ENCODE data around the gene PRADC1. TPM values are rescaled to one million over a fixed set of nuclear protein-coding genes. Genes with fewer than 3 reads are reported as not detected.
A peak's percentile ranks its signal among the peaks of the same experiment; 100 is the strongest.

The PRADC1 gene
- total and polyA plus RNA-seq, 4 donors: 12.4 to 54.8 (median 20.9) TPM

DNA sequence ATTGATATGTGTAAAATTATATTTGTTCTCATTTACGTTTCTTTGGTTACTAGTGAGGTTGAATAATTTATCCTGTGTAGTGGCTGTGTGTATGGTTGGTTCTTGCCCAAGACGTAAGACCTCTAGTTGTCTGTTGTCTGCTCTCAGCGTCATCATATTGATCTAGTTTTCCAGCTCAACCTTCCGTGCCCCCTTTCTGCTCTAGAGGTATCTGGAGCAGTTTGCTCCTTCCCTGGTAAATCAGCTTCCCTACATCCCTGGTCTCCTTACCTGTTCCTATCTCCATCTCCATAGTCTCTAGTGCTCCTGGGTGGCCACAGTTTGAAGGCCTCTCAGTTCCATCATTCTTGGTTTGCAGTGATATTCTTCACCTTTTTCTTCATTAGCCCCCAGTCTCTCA lies 17.8 kb downstream of the PRADC1 start:
- DNase-seq (no peak), ATAC-seq (ENCODE audit: low FRiP score) (no peak)
- no peaks in the 10 kb centered on the region for H3K9me3 ChIP-seq (ENCODE audit: control insufficient read depth, low read length)
- no peaks in the 10 kb centered on the region for H3K36me3 ChIP-seq (ENCODE audit: control insufficient read depth in 1 of 2, insufficient read depth in 2 of 2, low read length in 1 of 2)
- H3K4me3 ChIP-seq (ENCODE audit: low read length in 2 of 2): no peak overlapping the region
- no peak overlapping the region for H3K27ac ChIP-seq (ENCODE audit: low read depth in 1 of 2, low read length in 2 of 2)
- intact Hi-C loops (cut with DNase I): no loop called here
- H3K27me3 ChIP-seq (ENCODE audit: control insufficient read depth in 1 of 2, insufficient read depth in 2 of 2, low read length in 1 of 2): no peaks in the 10 kb centered on the region
- WGBS, 2 donors: 65 to 72% methylated on average over 4 of the region's 4 CpGs
- H3K4me1 ChIP-seq (ENCODE audit: control insufficient read depth in 1 of 2, insufficient read depth in 2 of 2, low read length in 2 of 2): no peaks in the 10 kb centered on the region

DNA sequence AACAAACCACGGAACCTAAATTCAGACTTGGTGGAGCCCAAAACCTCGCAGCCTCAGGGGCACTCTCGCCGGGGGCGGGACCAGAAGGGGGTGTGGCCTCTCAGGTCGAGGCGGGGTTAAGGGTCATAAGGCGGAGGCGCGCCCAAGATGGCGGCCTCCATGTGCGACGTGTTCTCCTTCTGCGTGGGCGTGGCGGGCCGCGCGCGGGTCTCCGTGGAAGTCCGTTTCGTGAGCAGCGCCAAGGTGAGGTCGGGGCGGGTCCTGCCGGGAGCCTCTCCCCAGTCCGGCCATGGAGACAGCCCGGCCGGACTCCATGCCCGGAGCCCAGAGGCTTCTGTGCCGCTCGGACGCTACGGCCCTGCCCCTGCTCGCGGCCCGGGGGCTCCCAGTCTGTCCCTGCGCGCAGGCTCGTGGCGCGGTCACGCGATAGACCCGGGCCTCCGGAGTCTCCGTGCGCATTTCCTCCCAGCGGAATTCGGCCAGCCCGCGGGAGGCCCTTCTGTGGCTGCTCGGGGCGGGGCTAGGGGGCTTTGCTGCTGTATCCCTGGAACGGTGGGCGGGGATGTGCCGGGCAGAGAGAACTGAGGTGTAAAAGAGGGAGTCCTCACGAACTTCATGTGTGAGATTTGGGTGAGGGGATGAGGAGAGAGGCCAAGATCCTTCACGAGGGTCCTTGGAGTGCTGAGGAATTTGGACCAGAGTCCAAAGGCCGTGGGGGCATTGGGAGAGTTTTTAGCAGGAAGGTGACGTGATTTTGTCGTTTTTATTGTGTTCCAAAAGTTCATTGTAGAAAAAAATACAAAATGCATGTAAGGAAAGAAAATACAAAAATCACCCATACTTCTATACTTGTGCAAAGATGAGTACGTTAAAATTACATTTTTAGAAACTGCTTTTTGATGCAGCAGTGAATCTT lies 18.7 kb downstream of the PRADC1 start, which contains the start of gene SMYD5:
TSS of gene SMYD5 (plus strand) at position 126 of the 916 bp plus-strand sequence. CDS start at position 148, 22 bp downstream.
- DNase-seq: peak; percentile 92 to 96
- H3K9me3 ChIP-seq (ENCODE audit: control insufficient read depth, low read length): no peaks in the 10 kb centered on the region
- ATAC-seq (ENCODE audit: low FRiP score): peak; percentile 95
- no peaks in the 10 kb centered on the region for H3K4me1 ChIP-seq (ENCODE audit: control insufficient read depth in 1 of 2, insufficient read depth in 2 of 2, low read length in 2 of 2)
- WGBS, 2 donors: 0 to 1% methylated on average over 44 to 64 of the region's 64 CpGs
- H3K27ac ChIP-seq (ENCODE audit: low read depth in 1 of 2, low read length in 2 of 2): peak within 1 kb of the TSS in 1 of 2 donors; percentile 85
- no peaks in the 10 kb centered on the region for H3K27me3 ChIP-seq (ENCODE audit: control insufficient read depth in 1 of 2, insufficient read depth in 2 of 2, low read length in 1 of 2)
- intact Hi-C loops (cut with DNase I): loop anchor here (5.0 kb wide), 1 partner anchor 127 kb away; no protein-coding TSS in a partner anchor
- H3K36me3 ChIP-seq (ENCODE audit: control insufficient read depth in 1 of 2, insufficient read depth in 2 of 2, low read length in 1 of 2): no peaks in the 10 kb centered on the region
- H3K4me3 ChIP-seq (ENCODE audit: low read length in 2 of 2): peak within 1 kb of the TSS; percentile 50 to 60

DNA sequence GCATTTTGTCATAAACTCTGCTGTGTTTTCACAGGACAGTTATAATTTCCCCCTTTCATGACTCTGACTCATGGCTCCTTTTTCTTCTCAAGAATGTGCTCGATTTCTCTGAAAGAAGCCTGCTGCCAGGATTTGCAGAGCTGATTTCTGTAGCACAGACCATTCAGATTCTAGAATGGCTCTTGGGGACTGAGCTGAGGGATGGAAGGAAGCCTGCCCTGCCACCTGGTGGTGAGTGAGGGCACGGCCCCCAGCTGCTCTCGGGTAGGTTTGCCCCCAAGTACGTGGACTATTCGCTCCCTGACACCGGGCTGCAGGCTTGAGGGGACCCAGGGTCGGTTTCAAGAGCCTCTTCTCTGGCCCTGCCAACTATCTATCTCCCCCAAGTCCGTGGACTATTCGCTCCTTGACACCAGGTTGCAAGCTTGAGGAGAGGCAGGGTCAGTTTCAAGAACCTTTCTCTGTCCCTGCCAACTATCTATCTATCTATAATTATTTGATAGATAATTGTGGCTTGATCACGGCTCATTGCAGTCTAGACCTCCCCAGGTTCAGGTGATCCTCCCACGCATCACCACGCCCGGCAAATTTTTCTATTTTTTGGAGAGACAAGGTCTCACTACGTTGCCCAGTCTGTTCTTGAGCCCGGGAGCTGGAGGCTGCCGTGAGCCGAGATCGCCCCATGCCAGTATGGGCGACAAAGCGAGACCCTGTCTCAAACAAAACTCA lies 20.4 kb downstream of the PRADC1 start:
- WGBS, 2 donors: 45 to 50% methylated on average over 20 of the region's 20 CpGs
- peak; percentile 83 to 90 for DNase-seq
- intact Hi-C loops (cut with DNase I): loop anchor here (1.0 to 5.0 kb wide), 2 partner anchors 35 to 125 kb away; no protein-coding TSS in a partner anchor

DNA sequence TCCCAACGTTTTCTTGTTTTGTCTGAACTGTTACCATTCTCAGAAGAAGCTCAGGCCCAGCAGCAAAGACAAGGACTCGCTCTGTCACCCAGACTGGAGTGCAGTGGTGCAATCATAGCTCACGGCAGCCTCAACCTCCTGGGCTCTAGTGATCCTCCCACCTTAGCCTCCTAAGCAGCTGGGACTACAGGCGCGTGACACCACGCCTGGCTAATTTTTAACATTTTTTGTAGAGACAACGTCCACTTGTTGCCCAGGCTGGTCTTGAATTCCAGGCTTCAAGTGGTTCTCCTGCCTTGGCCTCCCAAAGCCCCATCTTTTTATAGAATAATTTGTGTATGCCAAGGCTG lies 21.0 kb downstream of the PRADC1 start:
- ATAC-seq (ENCODE audit: low FRiP score): no peak
- H3K27ac ChIP-seq (ENCODE audit: low read depth in 1 of 2, low read length in 2 of 2): peak overlapping the region; percentile 52 to 82
- WGBS, 2 donors: 26 to 29% methylated on average over 7 of the region's 7 CpGs
- no peaks in the 10 kb centered on the region for H3K27me3 ChIP-seq (ENCODE audit: control insufficient read depth in 1 of 2, insufficient read depth in 2 of 2, low read length in 1 of 2)
- DNase-seq: no peak
- no peaks in the 10 kb centered on the region for H3K9me3 ChIP-seq (ENCODE audit: control insufficient read depth, low read length)
- no peaks in the 10 kb centered on the region for H3K36me3 ChIP-seq (ENCODE audit: control insufficient read depth in 1 of 2, insufficient read depth in 2 of 2, low read length in 1 of 2)
- intact Hi-C loops (cut with DNase I): loop anchor here (1.0 to 5.0 kb wide), 2 partner anchors 35 to 125 kb away; no protein-coding TSS in a partner anchor
- H3K4me3 ChIP-seq (ENCODE audit: low read length in 2 of 2): no peak overlapping the region
- no peaks in the 10 kb centered on the region for H3K4me1 ChIP-seq (ENCODE audit: control insufficient read depth in 1 of 2, insufficient read depth in 2 of 2, low read length in 2 of 2)

More for the DNA sequence above, 20.4 kb downstream of the PRADC1 start:
- Histone ChIP-seq H3K4me1 (ENCODE audit: control insufficient read depth in 1 of 2, insufficient read depth in 2 of 2, low read length in 2 of 2) (no peaks in the 10 kb centered on the region), H3K9me3 (ENCODE audit: control insufficient read depth, low read length) (no peaks in the 10 kb centered on the region), H3K4me3 (ENCODE audit: low read length in 2 of 2) (no peak overlapping the region), H3K36me3 (ENCODE audit: control insufficient read depth in 1 of 2, insufficient read depth in 2 of 2, low read length in 1 of 2) (no peaks in the 10 kb centered on the region), H3K27me3 (ENCODE audit: control insufficient read depth in 1 of 2, insufficient read depth in 2 of 2, low read length in 1 of 2) (no peaks in the 10 kb centered on the region), H3K27ac (ENCODE audit: low read depth in 1 of 2, low read length in 2 of 2) (peak overlapping the region; percentile 38 to 85)
- peak; percentile 90 for ATAC-seq (ENCODE audit: low FRiP score)

DNA sequence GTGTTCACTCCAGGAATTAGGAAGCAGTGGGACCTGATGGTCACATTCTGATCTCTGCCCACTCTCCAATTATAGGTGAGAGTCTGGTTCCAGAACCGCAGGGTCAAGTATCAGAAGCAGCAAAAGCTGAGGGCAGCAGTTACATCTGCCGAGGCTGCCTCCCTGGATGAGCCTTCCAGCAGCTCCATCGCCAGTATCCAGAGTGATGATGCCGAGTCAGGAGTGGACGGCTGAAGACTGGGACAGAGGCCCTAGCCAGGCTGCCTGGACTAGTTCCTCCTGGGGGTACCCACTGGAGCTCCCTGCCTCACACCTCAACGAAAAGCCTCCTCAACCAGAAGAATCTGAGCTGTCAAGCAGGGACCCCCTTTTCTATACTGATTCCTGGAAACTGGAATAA lies 22.3 kb downstream of the PRADC1 start:
- DNase-seq (no peak), ATAC-seq (ENCODE audit: low FRiP score) (no peak)
- 94 to 99% methylated on average over 6 of the region's 6 CpGs for WGBS, 2 donors
- Histone ChIP-seq H3K27ac (ENCODE audit: low read depth in 1 of 2, low read length in 2 of 2) (no peak overlapping the region), H3K27me3 (ENCODE audit: control insufficient read depth in 1 of 2, insufficient read depth in 2 of 2, low read length in 1 of 2) (no peaks in the 10 kb centered on the region), H3K4me1 (ENCODE audit: control insufficient read depth in 1 of 2, insufficient read depth in 2 of 2, low read length in 2 of 2) (no peaks in the 10 kb centered on the region), H3K36me3 (ENCODE audit: control insufficient read depth in 1 of 2, insufficient read depth in 2 of 2, low read length in 1 of 2) (no peaks in the 10 kb centered on the region), H3K4me3 (ENCODE audit: low read length in 2 of 2) (no peak overlapping the region), H3K9me3 (ENCODE audit: control insufficient read depth, low read length) (no peaks in the 10 kb centered on the region)
- intact Hi-C loops (cut with DNase I): loop anchor here (5.0 kb wide), 1 partner anchor 123 kb away; no protein-coding TSS in a partner anchor

DNA sequence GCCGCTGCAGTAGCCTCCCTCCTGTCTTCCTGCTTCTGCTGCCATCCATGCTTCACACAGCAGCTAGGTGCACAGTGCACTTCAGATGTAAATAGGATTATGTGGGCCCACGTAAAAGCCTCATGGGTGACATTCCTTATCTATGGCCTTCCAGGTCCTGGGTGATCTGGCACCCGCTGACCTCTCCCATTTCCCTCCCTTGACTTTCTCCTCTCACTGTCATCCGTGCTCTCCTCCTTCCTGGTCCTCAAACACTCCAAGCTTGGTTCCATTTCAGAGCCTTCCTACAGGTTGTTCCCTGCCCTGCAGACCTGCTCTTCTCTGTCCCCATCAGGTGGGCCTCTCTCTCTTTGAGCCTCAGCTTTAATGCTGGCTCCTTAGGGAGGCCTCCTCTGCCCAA lies 23.0 kb downstream of the PRADC1 start:
- Histone ChIP-seq H3K27me3 (ENCODE audit: control insufficient read depth in 1 of 2, insufficient read depth in 2 of 2, low read length in 1 of 2) (no peaks in the 10 kb centered on the region), H3K4me1 (ENCODE audit: control insufficient read depth in 1 of 2, insufficient read depth in 2 of 2, low read length in 2 of 2) (no peaks in the 10 kb centered on the region), H3K4me3 (ENCODE audit: low read length in 2 of 2) (no peak overlapping the region), H3K36me3 (ENCODE audit: control insufficient read depth in 1 of 2, insufficient read depth in 2 of 2, low read length in 1 of 2) (no peaks in the 10 kb centered on the region), H3K9me3 (ENCODE audit: control insufficient read depth, low read length) (no peaks in the 10 kb centered on the region), H3K27ac (ENCODE audit: low read depth in 1 of 2, low read length in 2 of 2) (no peak overlapping the region)
- DNase-seq: no peak
- ATAC-seq (ENCODE audit: low FRiP score): no peak
- 91 to 93% methylated on average over 4 of the region's 4 CpGs for WGBS, 2 donors
- intact Hi-C loops (cut with DNase I): loop anchor here (5.0 kb wide), 1 partner anchor 123 kb away; no protein-coding TSS in a partner anchor

DNA sequence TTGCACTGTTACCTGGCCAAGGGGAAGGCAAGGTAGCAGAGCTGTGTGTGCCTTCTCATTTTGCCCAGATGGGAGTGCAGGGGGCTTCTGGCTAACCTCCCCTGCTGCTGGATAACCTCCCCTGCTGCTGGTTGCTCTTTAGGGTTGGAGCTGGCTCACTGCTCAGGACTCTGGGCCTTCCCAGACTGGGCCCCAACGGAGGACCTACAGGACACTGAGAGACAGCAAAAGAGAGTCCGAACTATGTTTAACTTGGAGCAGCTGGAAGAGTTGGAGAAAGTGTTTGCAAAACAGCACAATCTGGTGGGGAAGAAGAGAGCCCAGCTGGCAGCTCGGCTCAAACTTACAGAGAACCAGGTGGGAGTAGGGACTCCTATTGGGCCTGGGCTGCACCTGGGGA lies 24.8 kb downstream of the PRADC1 start:
- 85 to 89% methylated on average over 3 of the region's 3 CpGs for WGBS, 2 donors
- ATAC-seq (ENCODE audit: low FRiP score) (no peak), DNase-seq (no peak)
- Histone ChIP-seq H3K27ac (ENCODE audit: low read depth in 1 of 2, low read length in 2 of 2) (no peak overlapping the region), H3K4me1 (ENCODE audit: control insufficient read depth in 1 of 2, insufficient read depth in 2 of 2, low read length in 2 of 2) (no peaks in the 10 kb centered on the region), H3K9me3 (ENCODE audit: control insufficient read depth, low read length) (no peaks in the 10 kb centered on the region), H3K36me3 (ENCODE audit: control insufficient read depth in 1 of 2, insufficient read depth in 2 of 2, low read length in 1 of 2) (no peaks in the 10 kb centered on the region), H3K4me3 (ENCODE audit: low read length in 2 of 2) (no peak overlapping the region), H3K27me3 (ENCODE audit: control insufficient read depth in 1 of 2, insufficient read depth in 2 of 2, low read length in 1 of 2) (no peaks in the 10 kb centered on the region)
- intact Hi-C loops (cut with DNase I): loop anchor here in 1 of 2 donors (2.0 kb wide), 1 partner anchor 51 kb away; no protein-coding TSS in a partner anchor

DNA sequence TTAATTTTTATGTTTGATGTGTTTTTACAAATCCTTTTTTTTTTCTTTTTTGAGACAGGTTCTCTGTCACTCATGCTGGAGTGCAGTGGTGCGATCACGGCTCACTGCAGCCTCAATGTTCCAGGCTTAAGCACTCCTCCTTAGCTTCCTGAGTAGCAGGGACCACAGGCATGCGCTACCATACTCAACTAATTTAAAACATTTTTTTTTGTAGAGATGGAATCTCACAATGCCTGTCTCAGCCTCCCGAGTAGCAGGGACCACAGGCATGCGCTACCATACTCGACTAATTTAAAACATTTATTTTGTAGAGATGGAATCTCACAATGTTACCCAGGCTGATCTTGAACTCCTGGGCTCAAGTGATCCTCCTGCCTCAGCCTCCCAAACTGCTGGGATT lies 27.4 kb downstream of the PRADC1 start:
- Histone ChIP-seq H3K9me3 (ENCODE audit: control insufficient read depth, low read length) (no peaks in the 10 kb centered on the region), H3K36me3 (ENCODE audit: control insufficient read depth in 1 of 2, insufficient read depth in 2 of 2, low read length in 1 of 2) (no peaks in the 10 kb centered on the region), H3K4me1 (ENCODE audit: control insufficient read depth in 1 of 2, insufficient read depth in 2 of 2, low read length in 2 of 2) (no peaks in the 10 kb centered on the region), H3K4me3 (ENCODE audit: low read length in 2 of 2) (no peak overlapping the region), H3K27me3 (ENCODE audit: control insufficient read depth in 1 of 2, insufficient read depth in 2 of 2, low read length in 1 of 2) (no peaks in the 10 kb centered on the region), H3K27ac (ENCODE audit: low read depth in 1 of 2, low read length in 2 of 2) (no peak overlapping the region)
- intact Hi-C loops (cut with DNase I): no loop called here
- ATAC-seq (ENCODE audit: low FRiP score) (no peak), DNase-seq (no peak)
- 86 to 89% methylated on average over 6 of the region's 6 CpGs for WGBS, 2 donors

Measured in aorta (tissue), 5 donors.